Calu3 (cell line): ENCODE data around the gene CYP2B6. TPM values are rescaled to one million over a fixed set of nuclear protein-coding genes. Genes with fewer than 3 reads are reported as not detected.
A peak's percentile ranks its signal among the peaks of the same experiment; 100 is the strongest.
"Not testable (repeated sequence)": the region's sequence is repeated elsewhere in the genome, so short reads cannot be mapped to it uniquely, and the experiment has no call there.

ENCODE experiments used
- BruUV-seq: library from RNA; stranded (reverse); fragments of 400-500 nt; replicated peaks from 2 replicates; lab custom pipeline; 2021; lab: Mats Ljungman, UMichigan
- CTCF ChIA-PET: fragments of 300-600 bp; sonication (Branson Sonifier 250); formaldehyde crosslinking; loops from one replicate; lab custom pipeline; 2022; ENCODE audit warnings: antibody characterized with exemption; lab: Charles Lee
- DNase-seq: peaks from one replicate; pipeline ENCODE4 v3.0.0; 2022
- H3K27ac Mint-ChIP-seq: one replicate; pipeline ENCODE4 v1.8.0; 2022; ENCODE audit warnings: mixed read lengths; ENCODE audit not compliant: unreplicated experiment
- H3K27me3 Mint-ChIP-seq: one replicate; pipeline ENCODE4 v1.8.0; 2022; ENCODE audit warnings: mixed read lengths; ENCODE audit not compliant: unreplicated experiment
- H3K36me3 Mint-ChIP-seq: one replicate; pipeline ENCODE4 v1.8.0; 2022; ENCODE audit warnings: mild to moderate bottlenecking, moderate library complexity, mixed read lengths; ENCODE audit not compliant: insufficient read depth, unreplicated experiment
- H3K4me1 Mint-ChIP-seq: one replicate; pipeline ENCODE4 v1.8.0; 2022; ENCODE audit warnings: mild to moderate bottlenecking, low read depth, mixed read lengths; ENCODE audit not compliant: unreplicated experiment
- H3K4me3 Mint-ChIP-seq: one replicate; pipeline ENCODE4 v1.8.0; 2022; ENCODE audit warnings: mild to moderate bottlenecking, low read depth, moderate library complexity, mixed read lengths; ENCODE audit not compliant: unreplicated experiment
- H3K9me3 Mint-ChIP-seq: one replicate; pipeline ENCODE4 v1.8.0; 2022; ENCODE audit warnings: low read depth, mixed read lengths; ENCODE audit not compliant: unreplicated experiment
- CTCF ChIP-seq: fragments of 200-600 bp; IDR thresholded peaks from one replicate; pipeline ENCODE4 v1.8.0; 2022; ENCODE audit warnings: antibody characterized with exemption; ENCODE audit not compliant: unreplicated experiment
- intact Hi-C: fragments of 100-400 bp; cut with micrococcal nuclease; formaldehyde crosslinking; loops from one replicate; pipeline ENCODE4 v1.10.0; 2022; ENCODE audit not compliant: unreplicated experiment
- total RNA-seq: library from RNA; stranded (reverse); gene quantifications from 2 replicates; pipeline ENCODE4 v1.2.3, GENCODE V29; 2022

CYP2B6 gene
- total RNA-seq, 1 experiment from 2014 or later = 4.2 TPM

GRCh38 chr19:41039806-41040205 is 48.7 kb downstream of the CYP2B6 start:
- no TSS peak for BruUV-seq
- Mint-ChIP-seq H3K27ac (no peak overlapping the region), H3K9me3 (peaks cover 4% of the 10 kb centered on the region), H3K36me3 (no peaks in the 10 kb centered on the region), H3K4me3 (no peak overlapping the region), H3K4me1 (peaks cover 27% of the 10 kb centered on the region), H3K27me3 (no peaks in the 10 kb centered on the region)
- no peak for TF ChIP-seq CTCF
- intact Hi-C loops = no loop called here
- no peak for DNase-seq
- CTCF ChIA-PET = no interaction called here

GRCh38 chr19:41045095-41045494 is 54.0 kb downstream of the CYP2B6 start:
- peaks cover 25% of the 10 kb centered on the region for H3K27me3 Mint-ChIP-seq
- H3K9me3 Mint-ChIP-seq, BruUV-seq, intact Hi-C loops, H3K36me3 Mint-ChIP-seq, H3K4me3 Mint-ChIP-seq: not testable (repeated sequence)
- CTCF ChIA-PET = interaction anchor here (0.6 to 0.7 kb wide), 4 partner anchors 68 to 1794 kb away, joined by 3 to 8 read pairs (median 4); no protein-coding TSS in a partner anchor
- H3K27ac Mint-ChIP-seq = peak overlapping the region; percentile 25
- peaks cover 13% of the 10 kb centered on the region for H3K4me1 Mint-ChIP-seq
- DNase-seq = peak; percentile 60

- no peak for TF ChIP-seq CTCF
- no peak overlapping the region for H3K27ac Mint-ChIP-seq
- CTCF ChIA-PET = interaction anchor here (0.6 kb wide), 1 partner anchor 64 kb away, joined by 3 read pairs; no protein-coding TSS in a partner anchor
These were observed 59.3 kb downstream of the CYP2B6 start for GRCh38 chr19:41050426-41050825.

GRCh38 chr19:41052162-41052561 is 61.1 kb downstream of the CYP2B6 start:
- H3K4me1 Mint-ChIP-seq, CTCF ChIA-PET, intact Hi-C loops, H3K9me3 Mint-ChIP-seq, H3K4me3 Mint-ChIP-seq, BruUV-seq, DNase-seq, H3K27ac Mint-ChIP-seq, H3K36me3 Mint-ChIP-seq: not testable (repeated sequence)
- H3K27me3 Mint-ChIP-seq = peaks cover 60% of the 10 kb centered on the region

More at GRCh38 chr19:41050426-41050825, 59.3 kb downstream of the CYP2B6 start:
- Mint-ChIP-seq H3K27me3 (peaks cover 52% of the 10 kb centered on the region), H3K4me3 (no peak overlapping the region), H3K36me3 (no peaks in the 10 kb centered on the region), H3K4me1 (peaks cover under 1% of the 10 kb centered on the region), H3K9me3 (no peaks in the 10 kb centered on the region)
- DNase-seq = no peak
- intact Hi-C loops = no loop called here
- BruUV-seq = no TSS peak

GRCh38 chr19:41053331-41053730 is 62.2 kb downstream of the CYP2B6 start:
- BruUV-seq, H3K9me3 Mint-ChIP-seq, H3K4me1 Mint-ChIP-seq, H3K4me3 Mint-ChIP-seq, H3K27ac Mint-ChIP-seq, DNase-seq, CTCF ChIA-PET, H3K36me3 Mint-ChIP-seq, intact Hi-C loops: not testable (repeated sequence)
- peaks cover 52% of the 10 kb centered on the region for H3K27me3 Mint-ChIP-seq
